PC-3 (cell line): ENCODE results near the gene STIM1. TPM values are rescaled to one million over a fixed set of nuclear protein-coding genes. Genes with fewer than 3 reads are reported as not detected.
"Not testable (repeated sequence)": the region's sequence is repeated elsewhere in the genome, so short reads cannot be mapped to it uniquely, and the experiment has no call there.

Source experiments
- ATAC-seq: fragments of 200-7000 bp; cut with Tn5 transposase; 2 replicates; pipeline ENCODE4 v1.9.1; 2020; ENCODE audit warnings: mild to moderate bottlenecking, moderate library complexity
- BruUV-seq: library from RNA; stranded (reverse); fragments of 400-500 nt; replicated peaks from 2 replicates; lab custom pipeline; 2021; lab: Mats Ljungman, UMichigan
- CTCF ChIA-PET: fragments of 300-600 bp; sonication (Branson Sonifier 250); formaldehyde crosslinking; loops from one replicate; lab custom pipeline; 2022; ENCODE audit warnings: antibody characterized with exemption; lab: Charles Lee
- POLR2A ChIA-PET: fragments of 300-600 bp; sonication (Branson Sonifier 250); formaldehyde crosslinking; loops from one replicate; lab custom pipeline; 2022; ENCODE audit warnings: antibody characterized with exemption; ENCODE audit not compliant: unreplicated experiment; lab: Charles Lee
- DNase-seq: peaks from one replicate; pipeline ENCODE4 v3.0.0-alpha.2; 2015
- H2AFZ ChIP-seq: fragments of 300-600 bp; sonication (generic); 2 replicates; pipeline ENCODE4 v1.6.0; 2016; ENCODE audit warnings: antibody characterized with exemption, low read length
- H3F3A ChIP-seq: fragments of 300-600 bp; sonication (generic); one replicate; pipeline ENCODE4 v1.6.0; 2017; ENCODE audit warnings: antibody characterized with exemption, low read length, control low read depth, mild to moderate bottlenecking; ENCODE audit not compliant: unreplicated experiment
- H3K27ac ChIP-seq: fragments of 300-600 bp; sonication (generic); 2 replicates; pipeline ENCODE4 v1.5.1; 2016; ENCODE audit warnings: mild to moderate bottlenecking, low read length
- H3K27me3 ChIP-seq: fragments of 300-600 bp; sonication (generic); 2 replicates; pipeline ENCODE4 v1.6.1; 2016; ENCODE audit warnings: low read length, mixed read lengths
- H3K36me3 ChIP-seq: fragments of 300-600 bp; sonication (generic); 2 replicates; pipeline ENCODE4 v1.6.1; 2016; ENCODE audit warnings: low read depth, mixed run types, low read length, mixed read lengths
- H3K4me1 ChIP-seq: fragments of 300-600 bp; sonication (generic); 2 replicates; pipeline ENCODE4 v1.5.1; 2016; ENCODE audit warnings: low read length; ENCODE audit not compliant: insufficient read depth
- H3K4me2 ChIP-seq: fragments of 300-600 bp; sonication (generic); 2 replicates; pipeline ENCODE4 v1.6.0; 2016; ENCODE audit warnings: low read length
- H3K4me3 ChIP-seq: fragments of 300-600 bp; sonication (generic); 2 replicates; pipeline ENCODE4 v1.5.1; 2016; ENCODE audit warnings: mild to moderate bottlenecking, low read length, mixed read lengths
- H3K79me2 ChIP-seq: fragments of 300-600 bp; sonication (generic); 2 replicates; pipeline ENCODE4 v1.6.1; 2017; ENCODE audit warnings: low read length, mixed read lengths
- H3K9ac ChIP-seq: fragments of 300-600 bp; sonication (generic); 2 replicates; pipeline ENCODE4 v1.6.0; 2016; ENCODE audit warnings: mild to moderate bottlenecking, low read length
- H3K9me2 ChIP-seq: fragments of 300-600 bp; sonication (generic); replicated peaks from 2 replicates; pipeline ENCODE4 v1.6.1; 2016; ENCODE audit warnings: mixed run types, low read length, mixed read lengths
- H3K9me3 ChIP-seq: fragments of 300-600 bp; sonication (generic); 2 replicates; pipeline ENCODE4 v1.6.1; 2016; ENCODE audit warnings: low read length, mixed read lengths
- H4K20me1 ChIP-seq: fragments of 300-600 bp; sonication (generic); 2 replicates; pipeline ENCODE4 v1.6.1; 2016; ENCODE audit warnings: low read length, mixed read lengths
- EZH2 ChIP-seq: fragments of 300-600 bp; sonication (generic); IDR thresholded peaks from one replicate; pipeline ENCODE4 v1.6.1; 2017; ENCODE audit warnings: antibody characterized with exemption, mild to moderate bottlenecking, low read length; ENCODE audit not compliant: unreplicated experiment
- EZH2phosphoT487 ChIP-seq: fragments of 300-600 bp; sonication (generic); IDR thresholded peaks from 2 replicates; pipeline ENCODE4 v1.6.1; 2018; ENCODE audit warnings: mild to moderate bottlenecking, antibody characterized with exemption, low read length, borderline replicate concordance
- intact Hi-C: fragments of 100-400 bp; cut with micrococcal nuclease; formaldehyde crosslinking; loops from 2 replicates; pipeline ENCODE4 v1.9.0; 2023
- total RNA-seq: library from RNA; depleted of rRNA; stranded (reverse); fragments of >200 nt; gene quantifications from 2 replicates; pipeline ENCODE4 v1.2.3, GENCODE V29; 2014
- TF ChIP-seq, protein P1 (sequence below): fragments of 300-600 bp; sonication (generic); conservative IDR thresholded peaks from 2 replicates; pipeline ENCODE4 v1.5.1; 2017; ENCODE audit warnings: antibody characterized with exemption, low read depth, mild to moderate bottlenecking, low read length

The STIM1 gene
- total RNA-seq, 1 experiment from 2014 or later, result 22.8 TPM

DNA sequence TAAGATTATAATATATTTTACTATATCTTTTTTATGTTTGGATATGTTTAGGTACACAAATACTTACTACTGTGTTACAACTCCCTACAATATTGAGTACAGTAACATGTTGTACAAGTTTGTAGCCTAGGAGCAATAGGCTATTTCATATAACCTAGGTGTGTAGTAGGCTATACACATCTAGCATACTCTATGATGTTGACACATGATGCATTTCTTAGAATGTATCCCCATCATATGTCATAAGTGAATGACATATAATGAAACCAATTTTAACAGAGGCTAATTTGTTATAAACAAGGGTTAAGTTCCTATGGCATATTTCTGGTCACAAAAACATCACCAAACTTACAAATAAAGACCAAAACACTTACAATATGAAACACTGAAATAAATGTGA, 152.7 kb downstream of the STIM1 start:
- DNase-seq, result no peak
- H3K27ac ChIP-seq, result no peak overlapping the region
- H3K27me3 ChIP-seq, result no peaks in the 10 kb centered on the region
- H3F3A ChIP-seq, result no peaks in the 10 kb centered on the region
- no peaks in the 10 kb centered on the region for H3K9me3 ChIP-seq
- ATAC-seq, result no peak
- H3K4me3 ChIP-seq, result no peak overlapping the region
- H3K4me2 ChIP-seq, result no peak overlapping the region
- no peaks in the 10 kb centered on the region for H3K79me2 ChIP-seq
- H3K9ac ChIP-seq, result no peak overlapping the region
- H3K36me3 ChIP-seq, result no peaks in the 10 kb centered on the region
- POLR2A ChIA-PET, result interaction anchor here (0.6 kb wide), 1 partner anchor 87 kb away, joined by 4 read pairs; no protein-coding TSS in a partner anchor
- no peaks in the 10 kb centered on the region for H3K4me1 ChIP-seq
- CTCF ChIA-PET, result no interaction called here
- TF ChIP-seq EZH2phosphoT487 (no peak), EZH2 (no peak)
- TF ChIP-seq, protein P1, sequence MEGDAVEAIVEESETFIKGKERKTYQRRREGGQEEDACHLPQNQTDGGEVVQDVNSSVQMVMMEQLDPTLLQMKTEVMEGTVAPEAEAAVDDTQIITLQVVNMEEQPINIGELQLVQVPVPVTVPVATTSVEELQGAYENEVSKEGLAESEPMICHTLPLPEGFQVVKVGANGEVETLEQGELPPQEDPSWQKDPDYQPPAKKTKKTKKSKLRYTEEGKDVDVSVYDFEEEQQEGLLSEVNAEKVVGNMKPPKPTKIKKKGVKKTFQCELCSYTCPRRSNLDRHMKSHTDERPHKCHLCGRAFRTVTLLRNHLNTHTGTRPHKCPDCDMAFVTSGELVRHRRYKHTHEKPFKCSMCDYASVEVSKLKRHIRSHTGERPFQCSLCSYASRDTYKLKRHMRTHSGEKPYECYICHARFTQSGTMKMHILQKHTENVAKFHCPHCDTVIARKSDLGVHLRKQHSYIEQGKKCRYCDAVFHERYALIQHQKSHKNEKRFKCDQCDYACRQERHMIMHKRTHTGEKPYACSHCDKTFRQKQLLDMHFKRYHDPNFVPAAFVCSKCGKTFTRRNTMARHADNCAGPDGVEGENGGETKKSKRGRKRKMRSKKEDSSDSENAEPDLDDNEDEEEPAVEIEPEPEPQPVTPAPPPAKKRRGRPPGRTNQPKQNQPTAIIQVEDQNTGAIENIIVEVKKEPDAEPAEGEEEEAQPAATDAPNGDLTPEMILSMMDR, result no peak
- BruUV-seq, result no TSS peak
- no peak overlapping the region for H2AFZ ChIP-seq
- H4K20me1 ChIP-seq, result no peaks in the 10 kb centered on the region
- no peaks in the 10 kb centered on the region for H3K9me2 ChIP-seq
- intact Hi-C loops, result no loop called here

DNA sequence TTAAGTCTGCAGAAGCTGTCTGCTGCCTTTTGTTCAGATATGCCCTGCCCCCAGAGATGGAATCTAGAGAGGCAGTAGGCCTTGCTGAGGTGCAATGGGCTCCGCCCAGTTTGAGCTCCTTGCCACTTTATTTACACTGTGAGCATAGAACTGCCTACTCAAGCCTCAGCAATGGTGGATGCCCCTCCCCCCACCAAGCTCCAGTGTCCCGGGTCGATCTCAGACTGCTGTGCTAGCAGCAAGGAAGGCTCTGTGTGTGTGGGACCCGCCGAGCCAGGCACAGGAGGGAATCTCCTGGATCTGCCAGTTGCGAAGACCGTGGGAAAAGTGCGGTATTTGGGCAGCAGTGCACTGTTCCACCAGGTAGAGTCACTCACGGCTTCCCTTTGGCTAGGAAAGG, 161.1 kb downstream of the STIM1 start:
- CTCF ChIA-PET, H3K27ac ChIP-seq: not testable (repeated sequence)

DNA sequence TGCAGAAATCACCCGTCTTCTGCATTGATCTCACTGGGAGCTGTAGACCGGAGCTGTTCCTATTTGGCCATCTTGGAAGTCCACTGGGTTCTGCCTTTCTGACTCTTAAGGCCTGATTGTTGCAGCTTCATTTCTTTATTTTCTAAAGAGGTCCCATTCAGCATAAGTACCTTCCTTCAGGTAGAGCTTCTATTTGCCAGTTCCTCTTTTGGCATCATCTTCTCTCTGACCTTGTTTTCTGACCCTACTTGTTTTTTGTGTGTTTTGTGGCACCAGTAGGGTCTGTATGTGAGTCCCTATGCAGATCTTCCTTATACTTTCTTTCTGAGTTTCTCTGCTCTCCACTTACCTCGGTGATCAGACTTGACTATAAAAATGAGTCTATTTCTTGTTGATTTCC, 161.7 kb downstream of the STIM1 start:
- POLR2A ChIA-PET, result no interaction called here
- no peaks in the 10 kb centered on the region for H3K4me1 ChIP-seq
- H2AFZ ChIP-seq, result no peak overlapping the region
- no peak for DNase-seq
- ATAC-seq, result no peak
- no peaks in the 10 kb centered on the region for H3K36me3 ChIP-seq
- CTCF ChIA-PET, result no interaction called here
- H3F3A ChIP-seq, result no peaks in the 10 kb centered on the region
- H3K9me2 ChIP-seq, result no peaks in the 10 kb centered on the region
- TF ChIP-seq EZH2 (no peak), EZH2phosphoT487 (no peak)
- TF ChIP-seq, protein P1, result no peak
- intact Hi-C loops, result no loop called here
- no peak overlapping the region for H3K27ac ChIP-seq
- H3K27me3 ChIP-seq, result no peaks in the 10 kb centered on the region
- BruUV-seq, result no TSS peak
- H3K4me2 ChIP-seq, result no peak overlapping the region
- no peaks in the 10 kb centered on the region for H4K20me1 ChIP-seq
- no peak overlapping the region for H3K4me3 ChIP-seq
- H3K9me3 ChIP-seq, result no peaks in the 10 kb centered on the region
- H3K79me2 ChIP-seq, result no peaks in the 10 kb centered on the region
- H3K9ac ChIP-seq, result no peak overlapping the region

More for the DNA sequence above, 161.1 kb downstream of the STIM1 start:
- H3K9ac ChIP-seq, DNase-seq, H3F3A ChIP-seq, H3K36me3 ChIP-seq, H3K4me3 ChIP-seq, BruUV-seq, H2AFZ ChIP-seq, ATAC-seq, H3K9me3 ChIP-seq, H3K4me1 ChIP-seq, H3K79me2 ChIP-seq, H4K20me1 ChIP-seq, H3K9me2 ChIP-seq, intact Hi-C loops, POLR2A ChIA-PET, H3K27me3 ChIP-seq, H3K4me2 ChIP-seq: not testable (repeated sequence)
